DND-41 (cell line): ENCODE results near the gene INPP5F.

ENCODE experiments used
- EZH2 ChIP-seq: IDR thresholded peaks from 3 replicates; pipeline ENCODE4 v1.6.1; 2012; ENCODE audit warnings: borderline replicate concordance, low read depth, mild to moderate bottlenecking, moderate library complexity, low read length, inconsistent platforms; ENCODE audit not compliant: severe bottlenecking
- TF ChIP-seq, protein P1 (sequence below): IDR thresholded peaks from 2 replicates; pipeline ENCODE4 v1.5.1; 2012; ENCODE audit warnings: borderline replicate concordance, low read length, moderate library complexity, mild to moderate bottlenecking; ENCODE audit not compliant: poor library complexity, severe bottlenecking; ENCODE audit errors: extremely low read depth

DNA sequence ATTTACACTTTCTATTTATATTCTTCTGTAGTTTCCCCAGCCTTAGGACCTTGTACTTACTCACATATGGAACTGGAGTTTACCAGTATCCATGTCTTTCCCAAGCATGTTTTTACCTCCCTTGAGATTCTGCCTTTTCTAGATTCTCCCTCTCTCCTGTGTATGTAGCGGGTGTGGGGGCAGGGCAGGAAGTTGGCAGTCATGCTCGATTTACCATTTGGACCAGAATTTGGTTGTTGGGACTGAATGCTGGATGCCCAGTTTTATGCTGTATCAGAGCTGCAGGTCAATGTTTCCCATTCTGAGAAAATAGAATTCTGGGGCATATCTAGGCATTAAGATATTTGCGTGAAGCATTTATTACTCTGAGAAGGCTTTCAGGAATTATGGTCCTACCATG lies 14.2 kb downstream of the INPP5F start:
- TF ChIP-seq, protein P1, sequence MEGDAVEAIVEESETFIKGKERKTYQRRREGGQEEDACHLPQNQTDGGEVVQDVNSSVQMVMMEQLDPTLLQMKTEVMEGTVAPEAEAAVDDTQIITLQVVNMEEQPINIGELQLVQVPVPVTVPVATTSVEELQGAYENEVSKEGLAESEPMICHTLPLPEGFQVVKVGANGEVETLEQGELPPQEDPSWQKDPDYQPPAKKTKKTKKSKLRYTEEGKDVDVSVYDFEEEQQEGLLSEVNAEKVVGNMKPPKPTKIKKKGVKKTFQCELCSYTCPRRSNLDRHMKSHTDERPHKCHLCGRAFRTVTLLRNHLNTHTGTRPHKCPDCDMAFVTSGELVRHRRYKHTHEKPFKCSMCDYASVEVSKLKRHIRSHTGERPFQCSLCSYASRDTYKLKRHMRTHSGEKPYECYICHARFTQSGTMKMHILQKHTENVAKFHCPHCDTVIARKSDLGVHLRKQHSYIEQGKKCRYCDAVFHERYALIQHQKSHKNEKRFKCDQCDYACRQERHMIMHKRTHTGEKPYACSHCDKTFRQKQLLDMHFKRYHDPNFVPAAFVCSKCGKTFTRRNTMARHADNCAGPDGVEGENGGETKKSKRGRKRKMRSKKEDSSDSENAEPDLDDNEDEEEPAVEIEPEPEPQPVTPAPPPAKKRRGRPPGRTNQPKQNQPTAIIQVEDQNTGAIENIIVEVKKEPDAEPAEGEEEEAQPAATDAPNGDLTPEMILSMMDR, result no peak
- no peak for TF ChIP-seq EZH2
